H1 (cell line): Measurements from ENCODE around the gene PLGRKT.

Experiments
- ASH2L ChIP-seq: fragments of 200-600, 300-600 bp; sonication (generic); IDR thresholded peaks from one replicate; pipeline ENCODE4 v1.7.1; 2017; ENCODE audit warnings: low read length
- BRCA1 ChIP-seq: IDR thresholded peaks from 2 replicates; pipeline ENCODE4 v1.6.1; 2012; ENCODE audit warnings: low read depth, low read length, improper control_type of control experiment
- CHD1 ChIP-seq: IDR thresholded peaks from 2 replicates; pipeline ENCODE4 v1.6.1; 2012; ENCODE audit warnings: low read depth, low read length, improper control_type of control experiment
- KDM1A ChIP-seq: fragments of 200-600, 300-600 bp; sonication (generic); IDR thresholded peaks from 2 replicates; pipeline ENCODE4 v1.7.1; 2016; ENCODE audit warnings: mild to moderate bottlenecking, low read length, borderline replicate concordance
- POLR2AphosphoS5 ChIP-seq: IDR thresholded peaks from 2 replicates; pipeline ENCODE4 v1.6.1; 2011; ENCODE audit warnings: low read depth, low read length
- RAD21 ChIP-seq, 2 experiments: IDR thresholded peaks in 1 of 2; conservative IDR thresholded peaks in 1 of 2; 2 replicates each; pipeline ENCODE4 v1.6.1; 2011; ENCODE audit warnings: low read depth in 2 of 2, low read length in 2 of 2, improper control_type of control experiment in 1 of 2, inconsistent platforms in 1 of 2, mild to moderate bottlenecking in 1 of 2, moderate library complexity in 1 of 2
- RXRA ChIP-seq: IDR thresholded peaks from 2 replicates; pipeline ENCODE4 v1.6.1; 2011; ENCODE audit warnings: low read depth, mild to moderate bottlenecking, low read length, moderate library complexity; ENCODE audit not compliant: insufficient read depth
- TAF1 ChIP-seq: IDR thresholded peaks from 2 replicates; pipeline ENCODE4 v1.6.1; 2011; ENCODE audit warnings: mild to moderate bottlenecking, low read depth, low read length
- ZNF274 ChIP-seq: IDR thresholded peaks from 2 replicates; pipeline ENCODE4 v1.7.0; 2012; ENCODE audit warnings: low read length, borderline replicate concordance; ENCODE audit errors: extremely low read depth
- TF ChIP-seq, protein P1 (sequence below), 3 experiments: IDR thresholded peaks; 1 replicate in 2 of 3; 2 replicates in 1 of 3; pipeline versions ENCODE4 v1.5.1 to v1.6.1; 2011; ENCODE audit warnings: low read length in 3 of 3, mild to moderate bottlenecking in 3 of 3, inconsistent platforms in 2 of 3, low read depth in 1 of 3, moderate library complexity in 1 of 3; ENCODE audit not compliant: insufficient read depth in 1 of 3; ENCODE audit errors: control extremely low read depth in 1 of 3

DNA sequence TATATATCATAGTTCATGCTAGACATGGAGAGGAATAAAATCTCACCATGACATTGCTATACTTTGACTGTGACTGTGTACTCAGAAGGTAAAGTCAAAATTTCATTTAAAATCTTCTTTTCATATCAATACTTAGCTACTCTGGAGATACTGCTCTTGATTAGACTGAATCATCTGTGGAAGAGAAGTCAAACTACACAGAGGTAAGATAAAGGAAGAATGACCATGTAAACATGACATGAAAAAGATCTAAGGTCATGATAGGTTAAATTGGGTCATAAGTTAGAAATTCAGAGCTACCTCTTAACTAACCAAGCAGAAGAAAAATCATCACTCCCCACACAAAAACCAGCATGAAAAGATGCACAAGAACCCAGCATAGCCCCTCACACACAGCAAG lies 53.3 kb downstream of the PLGRKT start:
- TF ChIP-seq, protein P1, sequence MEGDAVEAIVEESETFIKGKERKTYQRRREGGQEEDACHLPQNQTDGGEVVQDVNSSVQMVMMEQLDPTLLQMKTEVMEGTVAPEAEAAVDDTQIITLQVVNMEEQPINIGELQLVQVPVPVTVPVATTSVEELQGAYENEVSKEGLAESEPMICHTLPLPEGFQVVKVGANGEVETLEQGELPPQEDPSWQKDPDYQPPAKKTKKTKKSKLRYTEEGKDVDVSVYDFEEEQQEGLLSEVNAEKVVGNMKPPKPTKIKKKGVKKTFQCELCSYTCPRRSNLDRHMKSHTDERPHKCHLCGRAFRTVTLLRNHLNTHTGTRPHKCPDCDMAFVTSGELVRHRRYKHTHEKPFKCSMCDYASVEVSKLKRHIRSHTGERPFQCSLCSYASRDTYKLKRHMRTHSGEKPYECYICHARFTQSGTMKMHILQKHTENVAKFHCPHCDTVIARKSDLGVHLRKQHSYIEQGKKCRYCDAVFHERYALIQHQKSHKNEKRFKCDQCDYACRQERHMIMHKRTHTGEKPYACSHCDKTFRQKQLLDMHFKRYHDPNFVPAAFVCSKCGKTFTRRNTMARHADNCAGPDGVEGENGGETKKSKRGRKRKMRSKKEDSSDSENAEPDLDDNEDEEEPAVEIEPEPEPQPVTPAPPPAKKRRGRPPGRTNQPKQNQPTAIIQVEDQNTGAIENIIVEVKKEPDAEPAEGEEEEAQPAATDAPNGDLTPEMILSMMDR (IDR thresholded peaks at IDR 0.05; ENCODE audit: control extremely low read depth in 1 of 3, insufficient read depth in 1 of 3, low read depth in 1 of 3, low read length in 3 of 3), result no peak
- TF ChIP-seq ZNF274 (no peak), ASH2L (no peak), RAD21 (IDR thresholded peaks at IDR 0.05 in 1 of 2, conservative IDR thresholded peaks at IDR 0.05 in 1 of 2; ENCODE audit: low read depth in 2 of 2, low read length in 2 of 2) (no peak), RXRA (no peak), KDM1A (no peak), BRCA1 (no peak), POLR2AphosphoS5 (no peak), CHD1 (no peak), TAF1 (no peak)
